H1 (cell line): Measurements from ENCODE around the gene WDCP. TPM values are rescaled to one million over a fixed set of nuclear protein-coding genes. Genes with fewer than 3 reads are reported as not detected.

ENCODE experiments used
- CTCF ChIA-PET: fragments of 300-600 bp; sonication (Branson Sonifier 250); formaldehyde crosslinking; loops from one replicate; lab custom pipeline; 2021; ENCODE audit not compliant: partially characterized antibody; lab: Charles Lee
- POLR2A ChIA-PET: fragments of 300-600 bp; sonication (Branson Sonifier 250); formaldehyde crosslinking; loops from one replicate; lab custom pipeline; 2021; ENCODE audit warnings: inconsistent platforms; ENCODE audit not compliant: partially characterized antibody; lab: Charles Lee
- DNase-seq, 2 experiments: peaks; one replicate each; pipeline versions ENCODE4 v3.0.0 to v3.0.0-alpha.2; 2010 to 2022; ENCODE audit warnings: low spot score in 2 of 2, low read depth in 1 of 2, mixed read lengths in 1 of 2
- FAIRE-seq: peaks from 2 replicates; lab custom pipeline; 2011; peaks lifted over from hg19 to GRCh38; lab: Jason Lieb, UNC
- H2AFZ ChIP-seq: 2 replicates; pipeline ENCODE4 v1.8.1; 2012; ENCODE audit warnings: low read length, inconsistent platforms
- H2AK5ac ChIP-seq: 2 replicates; pipeline ENCODE4 v1.6.1; 2013; ENCODE audit warnings: low read depth, low read length
- H2BK120ac ChIP-seq: replicated peaks from 2 replicates; pipeline ENCODE3; 2013; ENCODE audit warnings: low read depth, low read length, inconsistent platforms
- H2BK12ac ChIP-seq: 2 replicates; pipeline ENCODE4 v1.6.1; 2013; ENCODE audit warnings: low read depth, low read length
- H2BK15ac ChIP-seq: 2 replicates; pipeline ENCODE4 v1.6.1; 2013; ENCODE audit warnings: low read length
- H2BK20ac ChIP-seq: 2 replicates; pipeline ENCODE4 v1.6.1; 2013; ENCODE audit warnings: low read length
- H2BK5ac ChIP-seq: 2 replicates; pipeline ENCODE4 v1.6.1; 2013; ENCODE audit warnings: low read depth, low read length
- H3K14ac ChIP-seq: 2 replicates; pipeline ENCODE4 v1.6.1; 2013; ENCODE audit warnings: inconsistent platforms; ENCODE audit not compliant: insufficient read length
- H3K18ac ChIP-seq: 2 replicates; pipeline ENCODE4 v1.6.1; 2013; ENCODE audit warnings: low read length; ENCODE audit errors: extremely low read depth
- H3K23ac ChIP-seq: 2 replicates; pipeline ENCODE4 v1.6.1; 2013; ENCODE audit warnings: inconsistent platforms; ENCODE audit not compliant: insufficient read length
- H3K23me2 ChIP-seq: 2 replicates; pipeline ENCODE4 v1.6.1; 2013; ENCODE audit warnings: low read depth, low read length
- H3K27ac ChIP-seq: 2 replicates; pipeline ENCODE4 v1.6.1; 2011; ENCODE audit warnings: low read depth, low read length, inconsistent platforms
- H3K27me3 ChIP-seq, 4 experiments: replicated peaks in 1 of 4; 1 replicate in 1 of 4; 2 replicates in 3 of 4; pipeline versions ENCODE4 v1.6.1 to v1.8.1; 2011 to 2013; ENCODE audit warnings: low read length in 3 of 4, mild to moderate bottlenecking in 3 of 4, inconsistent platforms in 2 of 4, mixed read lengths in 2 of 4, moderate library complexity in 1 of 4; ENCODE audit not compliant: control insufficient read depth in 3 of 4, insufficient read depth in 3 of 4; ENCODE audit errors: extremely low read depth in 1 of 4
- H3K36me3 ChIP-seq, 4 experiments: 2 replicates each; pipeline versions ENCODE4 v1.6.1 to v1.8.1; 2011 to 2013; ENCODE audit warnings: mild to moderate bottlenecking in 4 of 4, low read length in 3 of 4, moderate library complexity in 2 of 4, control low read depth in 1 of 4, inconsistent platforms in 1 of 4; ENCODE audit not compliant: insufficient read depth in 4 of 4, control insufficient read depth in 2 of 4
- H3K4ac ChIP-seq: replicated peaks from 2 replicates; pipeline ENCODE3; 2013; ENCODE audit warnings: low read length, low read depth, mixed read lengths, inconsistent platforms; ENCODE audit not compliant: insufficient read length
- H3K4me1 ChIP-seq, 4 experiments: replicated peaks in 1 of 4; 1 replicate in 1 of 4; 2 replicates in 3 of 4; pipeline versions ENCODE4 v1.6.1 to v1.8.1; 2011 to 2013; ENCODE audit warnings: low read length in 3 of 4, inconsistent platforms in 2 of 4, mixed read lengths in 1 of 4; ENCODE audit not compliant: insufficient read depth in 4 of 4, control insufficient read depth in 3 of 4
- H3K4me2 ChIP-seq, 2 experiments: 2 replicates each; pipeline versions ENCODE4 v1.6.1 to v1.8.1; 2011 to 2013; ENCODE audit warnings: low read depth in 2 of 2, low read length in 2 of 2, control low read depth in 1 of 2, inconsistent platforms in 1 of 2, mild to moderate bottlenecking in 1 of 2; ENCODE audit not compliant: insufficient read depth in 1 of 2
- H3K4me3 ChIP-seq, 4 experiments: fragments of 200-600, 300-600 bp in 1 of 4; sonication (generic), shearing (Covaris generic), sonication (Bioruptor Twin) in 1 of 4; 2 replicates each; pipeline versions ENCODE4 v1.5.1 to v1.8.1; 2011 to 2016; ENCODE audit warnings: low read length in 4 of 4, low read depth in 3 of 4, control low read depth in 2 of 4, inconsistent platforms in 2 of 4, mild to moderate bottlenecking in 2 of 4, mixed read lengths in 1 of 4, moderate library complexity in 1 of 4; ENCODE audit not compliant: insufficient read depth in 2 of 4; ENCODE audit errors: extremely low read depth in 1 of 4
- H3K56ac ChIP-seq: replicated peaks from 2 replicates; pipeline ENCODE3; 2013; ENCODE audit warnings: low read depth, mild to moderate bottlenecking, mixed read lengths, low read length, inconsistent platforms; ENCODE audit not compliant: insufficient read length
- H3K79me1 ChIP-seq: 2 replicates; pipeline ENCODE4 v1.6.1; 2013; ENCODE audit warnings: low read depth, low read length, control low read depth
- H3K79me2 ChIP-seq, 2 experiments: 2 replicates each; pipeline versions ENCODE4 v1.6.1 to v1.8.1; 2012 to 2013; ENCODE audit warnings: low read length in 2 of 2, mild to moderate bottlenecking in 2 of 2, inconsistent platforms in 1 of 2; ENCODE audit not compliant: insufficient read depth in 2 of 2, control insufficient read depth in 1 of 2
- H3K9ac ChIP-seq, 4 experiments: replicated peaks in 1 of 4; 1 replicate in 1 of 4; 2 replicates in 3 of 4; pipeline versions ENCODE4 v1.6.1 to v1.8.1; 2011 to 2013; ENCODE audit warnings: low read depth in 3 of 4, low read length in 3 of 4, control low read depth in 2 of 4, mild to moderate bottlenecking in 2 of 4, moderate library complexity in 2 of 4, inconsistent platforms in 1 of 4; ENCODE audit errors: extremely low read depth in 1 of 4
- H3K9me3 ChIP-seq, 2 experiments: 2 replicates each; pipeline versions ENCODE4 v1.6.1 to v1.8.1; 2012 to 2013; ENCODE audit warnings: mild to moderate bottlenecking in 2 of 2, moderate library complexity in 2 of 2, control low read depth in 1 of 2, inconsistent platforms in 1 of 2, low read depth in 1 of 2, low read length in 1 of 2, mixed read lengths in 1 of 2; ENCODE audit not compliant: insufficient read depth in 2 of 2
- H4K20me1 ChIP-seq, 2 experiments: replicated peaks in 1 of 2; 2 replicates each; pipeline versions ENCODE3 to v1.8.1; 2011 to 2013; ENCODE audit warnings: inconsistent platforms in 2 of 2, low read length in 2 of 2, mild to moderate bottlenecking in 1 of 2; ENCODE audit not compliant: insufficient read depth in 2 of 2, control insufficient read depth in 1 of 2
- H4K5ac ChIP-seq: 2 replicates; pipeline ENCODE4 v1.6.1; 2013; ENCODE audit warnings: low read length, low read depth, mixed read lengths, inconsistent platforms; ENCODE audit not compliant: insufficient read length
- H4K8ac ChIP-seq: 2 replicates; pipeline ENCODE4 v1.8.0; 2013; ENCODE audit warnings: mild to moderate bottlenecking, moderate library complexity, low read length, inconsistent platforms; ENCODE audit not compliant: insufficient read depth; ENCODE audit errors: extremely low read depth
- H4K91ac ChIP-seq: replicated peaks from 2 replicates; pipeline ENCODE3; 2013; ENCODE audit warnings: low read length, mixed read lengths, inconsistent platforms; ENCODE audit not compliant: insufficient read length
- POLR2A ChIP-seq, 2 experiments: IDR thresholded peaks; 1 replicate in 1 of 2; 2 replicates in 1 of 2; pipeline ENCODE4 v1.6.1; 2011; ENCODE audit warnings: low read depth in 2 of 2, low read length in 2 of 2, mild to moderate bottlenecking in 2 of 2; ENCODE audit errors: control extremely low read depth in 1 of 2
- SP1 ChIP-seq: IDR thresholded peaks from 2 replicates; pipeline ENCODE4 v1.6.1; 2011; ENCODE audit warnings: low read depth, low read length
- WGBS, 2 experiments: shearing (Covaris generic) in 1 of 2; methylation state at CpG; one replicate each; pipeline versions ENCODE4 v1.1.6 to v1.1.7; 2013 to 2015; ENCODE audit warnings: low lambda C conversion rate in 2 of 2, mixed read lengths in 2 of 2, inconsistent platforms in 1 of 2, low coverage in 1 of 2, missing lambda C conversion rate in 1 of 2; ENCODE audit not compliant: insufficient replicate concordance in 2 of 2, insufficient coverage in 1 of 2, insufficient read length in 1 of 2; ENCODE audit errors: extremely low coverage in 1 of 2, missing lambda C conversion rate in 1 of 2; 5-methylcytosine and 5-hydroxymethylcytosine counted together
- polyA plus RNA-seq, 7 experiments: library from polyadenylated mRNA; depleted of rRNA in 3 of 7; stranded (reverse) in 5 of 7; unstranded in 2 of 7; fragments of >200 nt in 5 of 7; fragments of 200-250 nt in 2 of 7; gene quantifications; 1 replicate in 5 of 7; 2 replicates in 1 of 7; 4 replicates in 1 of 7; pipeline versions ENCODE4 v1.2.1 to v1.2.3, GENCODE V29; 2011 to 2013; ENCODE audit warnings: missing spikeins in 2 of 7, mixed read lengths in 2 of 7
- total RNA-seq: library from RNA; stranded (reverse); fragmentation: NEBNext Ultra II Directional; extraction: Animal tissue kit (Norgen Biotek cat#: 25700); gene quantifications from 2 replicates; pipeline ENCODE4 v1.2.1, GENCODE V29; 2021

The WDCP gene
- total and polyA plus RNA-seq, 2 of the 8 experiments (the other 6 are each of a cell fraction or from before 2014, with no cell fraction given): 19.2 to 40.1 TPM

- H3K23me2 ChIP-seq: no peaks in the 10 kb centered on the region
- H4K8ac ChIP-seq: 0 out of 2 replicates have a peak overlapping the region, but pooled peaks have one; percentile 45
- no peak overlapping the region for H2BK120ac ChIP-seq
- no peak overlapping the region for H3K27ac ChIP-seq
- H3K79me1 ChIP-seq: peaks cover 3% of the 10 kb centered on the region; the same call in 1 of the 2 replicates
- no peak overlapping the region for H3K4me2 ChIP-seq
- 87% methylated on average over 5 of the region's 5 CpGs; no CpG with 5 or more reads in 1 of the 2 experiments for WGBS, 2 experiments
- H2BK5ac ChIP-seq: no peak overlapping the region
- no peak overlapping the region for H2AK5ac ChIP-seq
- no peak overlapping the region for H3K4me3 ChIP-seq
- no peak overlapping the region for H3K23ac ChIP-seq
- no peak overlapping the region for H3K18ac ChIP-seq
- peak overlapping the region; percentile 16; the same call in 1 of the 2 replicates for H2BK15ac ChIP-seq
- H2AFZ ChIP-seq: no peak overlapping the region
- CTCF ChIA-PET: interaction anchor here (0.7 to 2.9 kb wide), 6 partner anchors 13 to 103 kb away, joined by 3 to 16 read pairs (median 6); partner anchors contain the start of gene TP53I3
- peak overlapping the region; percentile 27; the same call in 1 of the 2 replicates for H2BK12ac ChIP-seq
- no peaks in the 10 kb centered on the region for H3K79me2 ChIP-seq
- H3K14ac ChIP-seq: no peak overlapping the region
- no peak for TF ChIP-seq SP1
- TF ChIP-seq POLR2A (IDR thresholded peaks at IDR 0.05; ENCODE audit: control extremely low read depth in 1 of 2, low read depth in 2 of 2, low read length in 2 of 2): no peak
- no peaks in the 10 kb centered on the region for H3K9me3 ChIP-seq
- no peak for DNase-seq
- no peak overlapping the region for H3K4ac ChIP-seq
- POLR2A ChIA-PET: interaction anchor here (2.0 kb wide), 2 partner anchors 10 to 13 kb away, joined by 4 to 5 read pairs; partner anchors contain the start of gene MFSD2B
- no peak overlapping the region for H4K5ac ChIP-seq
- no peak overlapping the region for H3K9ac ChIP-seq
- H3K56ac ChIP-seq: no peak overlapping the region
- no peaks in the 10 kb centered on the region for H4K20me1 ChIP-seq
- peaks cover 3 to 32% (median 10%) of the 10 kb centered on the region in 4 experiments for H3K4me1 ChIP-seq
- FAIRE-seq: no peak
- H2BK20ac ChIP-seq: no peak overlapping the region
- H3K27me3 ChIP-seq: no peaks in the 10 kb centered on the region
- peaks cover 0 to 9% (median under 1%) of the 10 kb centered on the region in 4 experiments; a peak in 3 of 8 replicates for H3K36me3 ChIP-seq
- H4K91ac ChIP-seq: no peak overlapping the region
These were observed 27.5 kb downstream of the WDCP start for GRCh38 chr2:24019729-24020128.
